ENCODE measurements around the gene AUNIP. TPM values are rescaled to one million over a fixed set of nuclear protein-coding genes. Genes with fewer than 3 reads are reported as not detected.

Gene AUNIP
- total and polyA plus RNA-seq, 2 experiments from 2014 or later: 20.9 to 21.9 TPM

- Histone ChIP-seq H4K20me1 (replicated peaks; ENCODE audit: insufficient read depth) (no peaks in the 10 kb centered on the region), H3K4me3 (no peak overlapping the region), H3K36me3 (ENCODE audit: insufficient read depth) (no peaks in the 10 kb centered on the region), H3K4me2 (no peak overlapping the region), H3K27ac (ENCODE audit: low read depth) (no peak overlapping the region), H3K27me3 (ENCODE audit: insufficient read depth) (no peaks in the 10 kb centered on the region), H3K9me2 (ENCODE audit: insufficient read depth) (no peaks in the 10 kb centered on the region), H3F3A (replicated peaks; ENCODE audit: low read depth) (no peaks in the 10 kb centered on the region; the same call in 1 of the 2 replicates), H2AFZ (no peak overlapping the region), H3K79me2 (replicated peaks; ENCODE audit: insufficient read depth) (no peaks in the 10 kb centered on the region), H3K4me1 (ENCODE audit: insufficient read depth) (no peaks in the 10 kb centered on the region; the same call in 1 of the 2 replicates)
- Mint-ChIP-seq H3K9me3 (no peaks in the 10 kb centered on the region), H3K4me1 (no peaks in the 10 kb centered on the region), H3K27me3 (ENCODE audit: insufficient read depth, low read depth, poor library complexity) (peaks cover 9% of the 10 kb centered on the region), H3K27ac (no peak overlapping the region), H3K36me3 (ENCODE audit: low read depth) (peaks cover 18% of the 10 kb centered on the region), H3K4me3 (no peak overlapping the region)
- TF ChIP-seq JUNB (IDR thresholded peaks at IDR 0.05; ENCODE audit: unreplicated experiment) (no peak), REST (IDR thresholded peaks at IDR 0.05; ENCODE audit: unreplicated experiment) (no peak), STAT1 (IDR thresholded peaks at IDR 0.05; ENCODE audit: unreplicated experiment) (no peak), POLR2AphosphoS5 (IDR thresholded peaks at IDR 0.05; ENCODE audit: low read depth) (no peak), ZNF331 (CRISPR knock-in tag; IDR thresholded peaks at IDR 0.05; ENCODE audit: low read depth) (no peak), ZNF114 (CRISPR knock-in tag; IDR thresholded peaks at IDR 0.05) (no peak), NANOG (IDR thresholded peaks at IDR 0.05; ENCODE audit: borderline replicate concordance) (no peak), EZH2 (IDR thresholded peaks at IDR 0.05; ENCODE audit: low read depth, unreplicated experiment) (no peak), EZH2phosphoT487 (IDR thresholded peaks at IDR 0.05; ENCODE audit: unreplicated experiment) (no peak), CREB1 (CRISPR knock-in tag; IDR thresholded peaks at IDR 0.05; ENCODE audit: low read depth) (no peak)
- TF ChIP-seq, protein P1, sequence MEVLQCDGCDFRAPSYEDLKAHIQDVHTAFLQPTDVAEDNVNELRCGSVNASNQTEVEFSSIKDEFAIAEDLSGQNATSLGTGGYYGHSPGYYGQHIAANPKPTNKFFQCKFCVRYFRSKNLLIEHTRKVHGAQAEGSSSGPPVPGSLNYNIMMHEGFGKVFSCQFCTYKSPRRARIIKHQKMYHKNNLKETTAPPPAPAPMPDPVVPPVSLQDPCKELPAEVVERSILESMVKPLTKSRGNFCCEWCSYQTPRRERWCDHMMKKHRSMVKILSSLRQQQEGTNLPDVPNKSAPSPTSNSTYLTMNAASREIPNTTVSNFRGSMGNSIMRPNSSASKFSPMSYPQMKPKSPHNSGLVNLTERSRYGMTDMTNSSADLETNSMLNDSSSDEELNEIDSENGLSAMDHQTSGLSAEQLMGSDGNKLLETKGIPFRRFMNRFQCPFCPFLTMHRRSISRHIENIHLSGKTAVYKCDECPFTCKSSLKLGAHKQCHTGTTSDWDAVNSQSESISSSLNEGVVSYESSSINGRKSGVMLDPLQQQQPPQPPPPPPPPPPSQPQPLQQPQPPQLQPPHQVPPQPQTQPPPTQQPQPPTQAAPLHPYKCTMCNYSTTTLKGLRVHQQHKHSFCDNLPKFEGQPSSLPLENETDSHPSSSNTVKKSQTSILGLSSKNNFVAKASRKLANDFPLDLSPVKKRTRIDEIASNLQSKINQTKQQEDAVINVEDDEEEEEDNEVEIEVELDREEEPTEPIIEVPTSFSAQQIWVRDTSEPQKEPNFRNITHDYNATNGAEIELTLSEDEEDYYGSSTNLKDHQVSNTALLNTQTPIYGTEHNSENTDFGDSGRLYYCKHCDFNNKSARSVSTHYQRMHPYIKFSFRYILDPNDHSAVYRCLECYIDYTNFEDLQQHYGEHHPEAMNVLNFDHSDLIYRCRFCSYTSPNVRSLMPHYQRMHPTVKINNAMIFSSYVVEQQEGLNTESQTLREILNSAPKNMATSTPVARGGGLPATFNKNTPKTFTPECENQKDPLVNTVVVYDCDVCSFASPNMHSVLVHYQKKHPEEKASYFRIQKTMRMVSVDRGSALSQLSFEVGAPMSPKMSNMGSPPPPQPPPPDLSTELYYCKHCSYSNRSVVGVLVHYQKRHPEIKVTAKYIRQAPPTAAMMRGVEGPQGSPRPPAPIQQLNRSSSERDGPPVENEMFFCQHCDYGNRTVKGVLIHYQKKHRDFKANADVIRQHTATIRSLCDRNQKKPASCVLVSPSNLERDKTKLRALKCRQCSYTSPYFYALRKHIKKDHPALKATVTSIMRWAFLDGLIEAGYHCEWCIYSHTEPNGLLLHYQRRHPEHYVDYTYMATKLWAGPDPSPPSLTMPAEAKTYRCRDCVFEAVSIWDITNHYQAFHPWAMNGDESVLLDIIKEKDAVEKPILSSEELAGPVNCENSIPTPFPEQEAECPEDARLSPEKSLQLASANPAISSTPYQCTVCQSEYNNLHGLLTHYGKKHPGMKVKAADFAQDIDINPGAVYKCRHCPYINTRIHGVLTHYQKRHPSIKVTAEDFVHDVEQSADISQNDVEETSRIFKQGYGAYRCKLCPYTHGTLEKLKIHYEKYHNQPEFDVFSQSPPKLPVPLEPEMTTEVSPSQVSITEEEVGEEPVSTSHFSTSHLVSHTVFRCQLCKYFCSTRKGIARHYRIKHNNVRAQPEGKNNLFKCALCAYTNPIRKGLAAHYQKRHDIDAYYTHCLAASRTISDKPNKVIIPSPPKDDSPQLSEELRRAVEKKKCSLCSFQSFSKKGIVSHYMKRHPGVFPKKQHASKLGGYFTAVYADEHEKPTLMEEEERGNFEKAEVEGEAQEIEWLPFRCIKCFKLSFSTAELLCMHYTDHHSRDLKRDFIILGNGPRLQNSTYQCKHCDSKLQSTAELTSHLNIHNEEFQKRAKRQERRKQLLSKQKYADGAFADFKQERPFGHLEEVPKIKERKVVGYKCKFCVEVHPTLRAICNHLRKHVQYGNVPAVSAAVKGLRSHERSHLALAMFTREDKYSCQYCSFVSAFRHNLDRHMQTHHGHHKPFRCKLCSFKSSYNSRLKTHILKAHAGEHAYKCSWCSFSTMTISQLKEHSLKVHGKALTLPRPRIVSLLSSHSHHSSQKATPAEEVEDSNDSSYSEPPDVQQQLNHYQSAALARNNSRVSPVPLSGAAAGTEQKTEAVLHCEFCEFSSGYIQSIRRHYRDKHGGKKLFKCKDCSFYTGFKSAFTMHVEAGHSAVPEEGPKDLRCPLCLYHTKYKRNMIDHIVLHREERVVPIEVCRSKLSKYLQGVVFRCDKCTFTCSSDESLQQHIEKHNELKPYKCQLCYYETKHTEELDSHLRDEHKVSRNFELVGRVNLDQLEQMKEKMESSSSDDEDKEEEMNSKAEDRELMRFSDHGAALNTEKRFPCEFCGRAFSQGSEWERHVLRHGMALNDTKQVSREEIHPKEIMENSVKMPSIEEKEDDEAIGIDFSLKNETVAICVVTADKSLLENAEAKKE (CRISPR knock-in tag; IDR thresholded peaks at IDR 0.05): no peak
- TF ChIP-seq, protein P2, sequence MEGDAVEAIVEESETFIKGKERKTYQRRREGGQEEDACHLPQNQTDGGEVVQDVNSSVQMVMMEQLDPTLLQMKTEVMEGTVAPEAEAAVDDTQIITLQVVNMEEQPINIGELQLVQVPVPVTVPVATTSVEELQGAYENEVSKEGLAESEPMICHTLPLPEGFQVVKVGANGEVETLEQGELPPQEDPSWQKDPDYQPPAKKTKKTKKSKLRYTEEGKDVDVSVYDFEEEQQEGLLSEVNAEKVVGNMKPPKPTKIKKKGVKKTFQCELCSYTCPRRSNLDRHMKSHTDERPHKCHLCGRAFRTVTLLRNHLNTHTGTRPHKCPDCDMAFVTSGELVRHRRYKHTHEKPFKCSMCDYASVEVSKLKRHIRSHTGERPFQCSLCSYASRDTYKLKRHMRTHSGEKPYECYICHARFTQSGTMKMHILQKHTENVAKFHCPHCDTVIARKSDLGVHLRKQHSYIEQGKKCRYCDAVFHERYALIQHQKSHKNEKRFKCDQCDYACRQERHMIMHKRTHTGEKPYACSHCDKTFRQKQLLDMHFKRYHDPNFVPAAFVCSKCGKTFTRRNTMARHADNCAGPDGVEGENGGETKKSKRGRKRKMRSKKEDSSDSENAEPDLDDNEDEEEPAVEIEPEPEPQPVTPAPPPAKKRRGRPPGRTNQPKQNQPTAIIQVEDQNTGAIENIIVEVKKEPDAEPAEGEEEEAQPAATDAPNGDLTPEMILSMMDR (conservative IDR thresholded peaks at IDR 0.05; ENCODE audit: low read depth in 2 of 2): no peak
- TF ChIP-seq, protein P3, sequence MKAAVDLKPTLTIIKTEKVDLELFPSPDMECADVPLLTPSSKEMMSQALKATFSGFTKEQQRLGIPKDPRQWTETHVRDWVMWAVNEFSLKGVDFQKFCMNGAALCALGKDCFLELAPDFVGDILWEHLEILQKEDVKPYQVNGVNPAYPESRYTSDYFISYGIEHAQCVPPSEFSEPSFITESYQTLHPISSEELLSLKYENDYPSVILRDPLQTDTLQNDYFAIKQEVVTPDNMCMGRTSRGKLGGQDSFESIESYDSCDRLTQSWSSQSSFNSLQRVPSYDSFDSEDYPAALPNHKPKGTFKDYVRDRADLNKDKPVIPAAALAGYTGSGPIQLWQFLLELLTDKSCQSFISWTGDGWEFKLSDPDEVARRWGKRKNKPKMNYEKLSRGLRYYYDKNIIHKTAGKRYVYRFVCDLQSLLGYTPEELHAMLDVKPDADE (IDR thresholded peaks at IDR 0.05): no peak
- ATAC-seq (no peak), DNase-seq (ENCODE audit: low spot score) (no peak)
Observed at GRCh38 chr1:25809283-25809926, 49.9 kb downstream of the AUNIP start.

All from GM23338 (cell line).